GM03348 (cell line): ENCODE measurements around the gene RAC3.
"Not testable (repeated sequence)": the region's sequence is repeated elsewhere in the genome, so short reads cannot be mapped to it uniquely, and the experiment has no call there.

Source experiments
- DNase-seq: peaks from one replicate; pipeline ENCODE4 v3.0.0; 2012; ENCODE audit warnings: low spot score

Gene RAC3

GRCh38 chr17:82023447-82024241 lies 7.8 kb upstream of the RAC3 start:
- DNase-seq = peak; percentile 43

GRCh38 chr17:82024859-82025258 lies 6.6 kb upstream of the RAC3 start:
- no peak for DNase-seq

- DNase-seq = no peak
Observed at GRCh38 chr17:82025401-82026107, 5.9 kb upstream of the RAC3 start.

- DNase-seq = no peak
Observed at GRCh38 chr17:82028246-82028645, 3.2 kb upstream of the RAC3 start.

GRCh38 chr17:82028966-82029365 lies 2.5 kb upstream of the RAC3 start:
- no peak for DNase-seq

- DNase-seq = no peak
Observed at GRCh38 chr17:82029391-82029790, 2.1 kb upstream of the RAC3 start.

GRCh38 chr17:82029990-82030469 lies 1.4 kb upstream of the RAC3 start:
- DNase-seq = no peak

- DNase-seq = peak; percentile 90
Observed at GRCh38 chr17:82030470-82031302, 792 bp upstream of the RAC3 start.

GRCh38 chr17:82031885-82032627 lies 578 bp downstream of the RAC3 start:
- DNase-seq = peak; percentile 24

GRCh38 chr17:82033359-82034085 lies 2.0 kb downstream of the RAC3 start:
- no peak for DNase-seq

- DNase-seq = no peak
Observed at GRCh38 chr17:82034371-82035011, 3.0 kb downstream of the RAC3 start.

- no peak for DNase-seq
Observed at GRCh38 chr17:82035488-82035887, 4.0 kb downstream of the RAC3 start.

GRCh38 chr17:82035956-82036633 lies 4.6 kb downstream of the RAC3 start:
- no peak for DNase-seq

GRCh38 chr17:82036634-82037091 lies 5.2 kb downstream of the RAC3 start:
- no peak for DNase-seq

GRCh38 chr17:82037092-82037888 lies 5.8 kb downstream of the RAC3 start, which contains the start of gene DCXR:
DCXR (minus strand) TSS chr17:82037697; CDS start chr17:82037682, 15 bp downstream.
- DNase-seq = peak; percentile 99

- DNase-seq = no peak
Observed at GRCh38 chr17:82037889-82038195, 6.4 kb downstream of the RAC3 start.

- not testable (repeated sequence) for DNase-seq
Observed at GRCh38 chr17:82038796-82039409, 7.4 kb downstream of the RAC3 start.

- no peak for DNase-seq
Observed at GRCh38 chr17:82039695-82040299, 8.3 kb downstream of the RAC3 start.
